HepG2 (cell line): Measurements from ENCODE around the gene EFNA2. TPM values are rescaled to one million over a fixed set of nuclear protein-coding genes. Genes with fewer than 3 reads are reported as not detected.

ENCODE experiments used
- AFF4 ChIP-seq: sonication (generic); formaldehyde crosslinking; IDR thresholded peaks from 2 replicates; pipeline ENCODE4 v1.4.0; 2020; ENCODE audit warnings: missing genetic modification reagents
- ATF4 ChIP-seq, 2 experiments: fragments of 450-650 bp in 1 of 2; sonication (generic) in 1 of 2; formaldehyde crosslinking; IDR thresholded peaks; 2 replicates each; pipeline versions ENCODE4 v1.5.0 to v1.8.0; 2020 to 2022; ENCODE audit warnings: mild to moderate bottlenecking in 1 of 2, missing genetic modification reagents in 1 of 2
- NR2F6 ChIP-seq, 2 experiments: IDR thresholded peaks; 2 replicates each; pipeline ENCODE4 v1.6.1; 2016; ENCODE audit warnings: antibody characterized with exemption in 1 of 2, mild to moderate bottlenecking in 1 of 2
- SIX1 ChIP-seq: sonication (generic); formaldehyde crosslinking; IDR thresholded peaks from 2 replicates; pipeline ENCODE4 v1.4.0; 2020; ENCODE audit warnings: missing genetic modification reagents, borderline replicate concordance
- TBX3 ChIP-seq: fragments of 450-650 bp; IDR thresholded peaks from 2 replicates; pipeline ENCODE4 v1.6.1; 2017; ENCODE audit warnings: antibody characterized with exemption, mild to moderate bottlenecking, inconsistent platforms, borderline replicate concordance
- ZBTB14 ChIP-seq: sonication (generic); formaldehyde crosslinking; IDR thresholded peaks from 2 replicates; pipeline ENCODE4 v1.4.0; 2020; ENCODE audit warnings: missing genetic modification reagents
- ZBTB20 ChIP-seq: sonication (generic); formaldehyde crosslinking; IDR thresholded peaks from 2 replicates; pipeline ENCODE4 v1.8.1; 2023; ENCODE audit warnings: missing genetic modification reagents, low read depth, mild to moderate bottlenecking, borderline replicate concordance
- ZFX ChIP-seq: sonication (generic); formaldehyde crosslinking; IDR thresholded peaks from 2 replicates; pipeline ENCODE4 v1.4.0; 2020; ENCODE audit warnings: mild to moderate bottlenecking, low read depth, missing genetic modification reagents, moderate library complexity
- ZNF275 ChIP-seq: sonication (generic); formaldehyde crosslinking; IDR thresholded peaks from 2 replicates; pipeline ENCODE4 v1.8.0; 2022; ENCODE audit warnings: missing genetic modification reagents, mild to moderate bottlenecking, inconsistent platforms, borderline replicate concordance
- ZNF318 ChIP-seq: sonication (generic); formaldehyde crosslinking; IDR thresholded peaks from 2 replicates; pipeline ENCODE4 v1.4.0; 2020; ENCODE audit warnings: mild to moderate bottlenecking, missing genetic modification reagents
- polyA plus RNA-seq, 8 experiments: library from polyadenylated mRNA; depleted of rRNA in 3 of 8; stranded (reverse) in 7 of 8; unstranded in 1 of 8; fragments of >200 nt; fragmentation: Illumina TruSeq in 4 of 8; extraction: Trizol in 4 of 8; gene quantifications; 2 replicates each; pipeline versions ENCODE4 v1.2.1 to v1.2.3, GENCODE V29; 2011 to 2016; ENCODE audit warnings: low read depth in 4 of 8, missing spikeins in 1 of 8, mixed read lengths in 1 of 8; ENCODE audit not compliant: insufficient read depth in 1 of 8
- total RNA-seq, 5 experiments: library from RNA; depleted of rRNA; stranded (reverse); fragments of >200 nt; fragmentation: Illumina TruSeq; extraction: Trizol; gene quantifications; 2 replicates each; pipeline ENCODE4 v1.2.3, GENCODE V29; 2016; ENCODE audit warnings: low read depth in 1 of 5

EFNA2 gene
- total and polyA plus RNA-seq, 2 of the 13 experiments (the other 11 are each of a cell fraction or from before 2014, with no cell fraction given): 6.0 to 9.9 TPM

GRCh38 chr19:1251330-1252220 lies 34.1 kb upstream of the EFNA2 start (continued):
- TF ChIP-seq ZNF318: no peak
- no peak for TF ChIP-seq ZNF275
- no peak; the same call in 1 of the 2 replicates for TF ChIP-seq NR2F6 (IDR thresholded peaks at IDR 0.05)
- TF ChIP-seq NR2F6 (CRISPR knock-in tag; IDR thresholded peaks at IDR 0.05): no peak
- TF ChIP-seq ATF4 (CRISPR knock-in tag; IDR thresholded peaks at IDR 0.05): 0 out of 4 replicates have a peak, but pooled peaks of 1 of the 2 experiments have one; percentile 39
- TF ChIP-seq ZBTB20 (CRISPR knock-in tag): no peak
- peak; percentile 10; the same call in 1 of the 2 replicates for TF ChIP-seq ZFX (CRISPR knock-in tag)
- no peak for TF ChIP-seq TBX3
- no peak for TF ChIP-seq ZBTB14 (CRISPR knock-in tag)
- TF ChIP-seq AFF4 (CRISPR knock-in tag): no peak; the same call in 1 of the 2 replicates
- TF ChIP-seq SIX1 (CRISPR knock-in tag): no peak
